ENCODE measurements around the gene SUPT4H1. TPM values are rescaled to one million over a fixed set of nuclear protein-coding genes. Genes with fewer than 3 reads are reported as not detected.
A peak's percentile ranks its signal among the peaks of the same experiment; 100 is the strongest.

SUPT4H1 gene
- total RNA-seq, 1 experiment from 2014 or later: 109 TPM

GRCh38 chr17:58328195-58329034 is 23.6 kb downstream of the SUPT4H1 start, which contains the start of gene TSPOAP1:
TSS of gene TSPOAP1 (minus strand) at chr17:58328795. CDS start at chr17:58327920, 875 bp downstream.
- Histone ChIP-seq H2AK5ac (ENCODE audit: insufficient read length, low read length) (no peak within 1 kb of the TSS), H3K4me1 (ENCODE audit: insufficient read depth, low read length) (peaks cover 5% of the 10 kb centered on the region; the same call in 1 of the 2 replicates), H3K23ac (ENCODE audit: insufficient read length, low read depth, low read length) (no peak within 1 kb of the TSS), H2BK12ac (ENCODE audit: insufficient read length, low read depth, low read length) (no peak within 1 kb of the TSS), H3K27me3 (ENCODE audit: insufficient read depth, low read length) (no peaks in the 10 kb centered on the region; the same call in 1 of the 2 replicates), H3K4me2 (ENCODE audit: insufficient read depth, insufficient read length, low read length) (peak within 1 kb of the TSS; percentile 23), H2BK5ac (ENCODE audit: insufficient read length, low read length) (no peak within 1 kb of the TSS), H4K5ac (ENCODE audit: insufficient read length, low read depth, low read length) (no peak within 1 kb of the TSS), H2BK15ac (ENCODE audit: low read depth, low read length) (no peak within 1 kb of the TSS), H2AFZ (ENCODE audit: low read length) (no peak within 1 kb of the TSS), H4K91ac (ENCODE audit: insufficient read length, low read depth, low read length) (no peak within 1 kb of the TSS), H4K8ac (replicated peaks; ENCODE audit: insufficient read length, low read depth, low read length) (no peak within 1 kb of the TSS), H4K20me1 (ENCODE audit: control insufficient read depth, insufficient read depth, insufficient read length) (no peaks in the 10 kb centered on the region), H2BK20ac (ENCODE audit: low read depth, low read length, poor library complexity, severe bottlenecking) (no peak within 1 kb of the TSS), H3K79me2 (ENCODE audit: insufficient read depth, low read length) (no peaks in the 10 kb centered on the region), H3K9ac (ENCODE audit: extremely low read depth, insufficient read length, low read length) (no peak within 1 kb of the TSS), H3K4ac (ENCODE audit: low read depth, low read length) (no peak within 1 kb of the TSS), H3K18ac (ENCODE audit: insufficient read length, low read depth, low read length) (peak within 1 kb of the TSS; percentile 12), H3K23me2 (ENCODE audit: insufficient read length, low read depth, low read length, poor library complexity, severe bottlenecking) (peaks cover 12% of the 10 kb centered on the region), H3T11ph (ENCODE audit: low read length) (no peak within 1 kb of the TSS), H3K79me1 (ENCODE audit: insufficient read depth, low read depth, low read length, poor library complexity, severe bottlenecking) (no peaks in the 10 kb centered on the region), H3K27ac (ENCODE audit: insufficient read length, low read depth, low read length) (no peak within 1 kb of the TSS), H2BK120ac (ENCODE audit: low read depth, low read length, poor library complexity, severe bottlenecking) (no peak within 1 kb of the TSS), H3K56ac (ENCODE audit: insufficient read length, low read depth, low read length) (no peak within 1 kb of the TSS), H3K14ac (ENCODE audit: insufficient read depth, low read length) (peak within 1 kb of the TSS; percentile 16; the same call in 1 of the 2 replicates), H3K9me3 (ENCODE audit: control insufficient read depth, low read depth, low read length) (no peaks in the 10 kb centered on the region)
- Mint-ChIP-seq H3K27me3 (ENCODE audit: low read depth) (peaks cover 24% of the 10 kb centered on the region), H3K9me3 (no peaks in the 10 kb centered on the region), H3K36me3 (ENCODE audit: insufficient read depth in 1 of 3, low read depth in 3 of 3) (no peaks in the 10 kb centered on the region; a peak in 1 of 7 replicates), H3K4me3 (peak within 1 kb of the TSS in 1 of 2 experiments; percentile 58; a peak in 3 of 5 replicates), H3K4me1 (peaks cover 49 to 63% of the 10 kb centered on the region in 2 experiments), H3K27ac (peak within 1 kb of the TSS; percentile 8 to 73 (median 37); a peak in 3 of 7 replicates)
- peak; percentile 86 for DNase-seq
- WGBS (ENCODE audit: extremely low coverage, insufficient read length, low lambda C conversion rate): no CpG with 5 or more reads among the region's 23 CpGs
- TF ChIP-seq CTCF (conservative IDR thresholded peaks at IDR 0.05): no peak

Data from H9 (cell line).